ENCODE measurements around the gene BATF. TPM values are rescaled to one million over a fixed set of nuclear protein-coding genes. Genes with fewer than 3 reads are reported as not detected.

Gene BATF
- total RNA-seq, 1 experiment from 2014 or later, result 0.69 TPM

DNA sequence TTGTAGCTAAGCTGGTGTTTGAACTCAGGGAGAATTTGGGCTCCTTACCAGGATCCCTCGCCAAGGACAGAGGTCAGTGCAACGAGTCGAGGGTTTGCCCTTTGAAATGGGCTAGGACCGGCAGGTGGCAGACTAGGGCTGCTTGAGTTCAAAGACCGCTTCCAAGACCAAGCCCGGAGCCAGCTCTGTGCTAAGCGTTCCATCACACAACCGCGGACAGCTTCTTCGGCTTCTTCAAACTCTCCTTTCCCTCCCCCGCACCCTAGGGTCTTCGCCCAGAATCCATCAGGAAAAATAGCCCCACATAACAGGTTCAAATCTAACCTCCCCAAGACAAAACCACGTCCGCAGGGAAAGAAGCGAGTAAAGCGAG is 55.4 kb downstream of the BATF start:
- POLR2A ChIA-PET, result interaction anchor here (0.8 kb wide), 1 partner anchor 76 kb away, joined by 4 read pairs; no protein-coding TSS in a partner anchor
- no TSS peak for BruUV-seq (replicated peaks)
- TF ChIP-seq SRF (IDR thresholded peaks at IDR 0.05; ENCODE audit: low read depth) (no peak), SP1 (IDR thresholded peaks at IDR 0.05; ENCODE audit: low read depth) (no peak), EZH2phosphoT487 (IDR thresholded peaks at IDR 0.05; ENCODE audit: borderline replicate concordance) (no peak), ZNF274 (IDR thresholded peaks at IDR 0.05; ENCODE audit: low read depth, low read length) (no peak), FOSL1 (IDR thresholded peaks at IDR 0.05; ENCODE audit: low read depth) (no peak), POLR2AphosphoS5 (IDR thresholded peaks at IDR 0.05; ENCODE audit: low read depth, low read length) (no peak), ELF1 (IDR thresholded peaks at IDR 0.05; ENCODE audit: borderline replicate concordance, low read depth) (no peak), SIN3A (IDR thresholded peaks at IDR 0.05; ENCODE audit: low read depth) (no peak), RAD21 (IDR thresholded peaks at IDR 0.05; ENCODE audit: low read depth) (peak; percentile 87), YY1 (IDR thresholded peaks at IDR 0.05; ENCODE audit: extremely low read depth, insufficient replicate concordance, low read depth, low read length) (no peak), TCF7L2 (IDR thresholded peaks at IDR 0.05; ENCODE audit: borderline replicate concordance, extremely low read depth, insufficient read depth, insufficient read length) (peak; percentile 77), ZFX (IDR thresholded peaks at IDR 0.05) (no peak), POLR2A (IDR thresholded peaks at IDR 0.05; ENCODE audit: borderline replicate concordance, extremely low read depth, insufficient read depth, insufficient read length) (no peak), CBX3 (IDR thresholded peaks at IDR 0.05; ENCODE audit: low read depth) (no peak), JUND (IDR thresholded peaks at IDR 0.05) (no peak)
- TF ChIP-seq, protein P1, sequence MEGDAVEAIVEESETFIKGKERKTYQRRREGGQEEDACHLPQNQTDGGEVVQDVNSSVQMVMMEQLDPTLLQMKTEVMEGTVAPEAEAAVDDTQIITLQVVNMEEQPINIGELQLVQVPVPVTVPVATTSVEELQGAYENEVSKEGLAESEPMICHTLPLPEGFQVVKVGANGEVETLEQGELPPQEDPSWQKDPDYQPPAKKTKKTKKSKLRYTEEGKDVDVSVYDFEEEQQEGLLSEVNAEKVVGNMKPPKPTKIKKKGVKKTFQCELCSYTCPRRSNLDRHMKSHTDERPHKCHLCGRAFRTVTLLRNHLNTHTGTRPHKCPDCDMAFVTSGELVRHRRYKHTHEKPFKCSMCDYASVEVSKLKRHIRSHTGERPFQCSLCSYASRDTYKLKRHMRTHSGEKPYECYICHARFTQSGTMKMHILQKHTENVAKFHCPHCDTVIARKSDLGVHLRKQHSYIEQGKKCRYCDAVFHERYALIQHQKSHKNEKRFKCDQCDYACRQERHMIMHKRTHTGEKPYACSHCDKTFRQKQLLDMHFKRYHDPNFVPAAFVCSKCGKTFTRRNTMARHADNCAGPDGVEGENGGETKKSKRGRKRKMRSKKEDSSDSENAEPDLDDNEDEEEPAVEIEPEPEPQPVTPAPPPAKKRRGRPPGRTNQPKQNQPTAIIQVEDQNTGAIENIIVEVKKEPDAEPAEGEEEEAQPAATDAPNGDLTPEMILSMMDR (IDR thresholded peaks at IDR 0.05 in 2 of 3, conservative IDR thresholded peaks at IDR 0.05 in 1 of 3; ENCODE audit: borderline replicate concordance in 1 of 3, insufficient read depth in 1 of 3, low read depth in 2 of 3, low read length in 2 of 3), result peak; percentile 71 to 78 (median 78)
- TF ChIP-seq, protein P2, sequence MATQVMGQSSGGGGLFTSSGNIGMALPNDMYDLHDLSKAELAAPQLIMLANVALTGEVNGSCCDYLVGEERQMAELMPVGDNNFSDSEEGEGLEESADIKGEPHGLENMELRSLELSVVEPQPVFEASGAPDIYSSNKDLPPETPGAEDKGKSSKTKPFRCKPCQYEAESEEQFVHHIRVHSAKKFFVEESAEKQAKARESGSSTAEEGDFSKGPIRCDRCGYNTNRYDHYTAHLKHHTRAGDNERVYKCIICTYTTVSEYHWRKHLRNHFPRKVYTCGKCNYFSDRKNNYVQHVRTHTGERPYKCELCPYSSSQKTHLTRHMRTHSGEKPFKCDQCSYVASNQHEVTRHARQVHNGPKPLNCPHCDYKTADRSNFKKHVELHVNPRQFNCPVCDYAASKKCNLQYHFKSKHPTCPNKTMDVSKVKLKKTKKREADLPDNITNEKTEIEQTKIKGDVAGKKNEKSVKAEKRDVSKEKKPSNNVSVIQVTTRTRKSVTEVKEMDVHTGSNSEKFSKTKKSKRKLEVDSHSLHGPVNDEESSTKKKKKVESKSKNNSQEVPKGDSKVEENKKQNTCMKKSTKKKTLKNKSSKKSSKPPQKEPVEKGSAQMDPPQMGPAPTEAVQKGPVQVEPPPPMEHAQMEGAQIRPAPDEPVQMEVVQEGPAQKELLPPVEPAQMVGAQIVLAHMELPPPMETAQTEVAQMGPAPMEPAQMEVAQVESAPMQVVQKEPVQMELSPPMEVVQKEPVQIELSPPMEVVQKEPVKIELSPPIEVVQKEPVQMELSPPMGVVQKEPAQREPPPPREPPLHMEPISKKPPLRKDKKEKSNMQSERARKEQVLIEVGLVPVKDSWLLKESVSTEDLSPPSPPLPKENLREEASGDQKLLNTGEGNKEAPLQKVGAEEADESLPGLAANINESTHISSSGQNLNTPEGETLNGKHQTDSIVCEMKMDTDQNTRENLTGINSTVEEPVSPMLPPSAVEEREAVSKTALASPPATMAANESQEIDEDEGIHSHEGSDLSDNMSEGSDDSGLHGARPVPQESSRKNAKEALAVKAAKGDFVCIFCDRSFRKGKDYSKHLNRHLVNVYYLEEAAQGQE (IDR thresholded peaks at IDR 0.05; ENCODE audit: low read depth), result no peak
- TF ChIP-seq, protein P3, sequence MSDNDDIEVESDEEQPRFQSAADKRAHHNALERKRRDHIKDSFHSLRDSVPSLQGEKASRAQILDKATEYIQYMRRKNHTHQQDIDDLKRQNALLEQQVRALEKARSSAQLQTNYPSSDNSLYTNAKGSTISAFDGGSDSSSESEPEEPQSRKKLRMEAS (IDR thresholded peaks at IDR 0.05), result no peak
- TF ChIP-seq, protein P4, sequence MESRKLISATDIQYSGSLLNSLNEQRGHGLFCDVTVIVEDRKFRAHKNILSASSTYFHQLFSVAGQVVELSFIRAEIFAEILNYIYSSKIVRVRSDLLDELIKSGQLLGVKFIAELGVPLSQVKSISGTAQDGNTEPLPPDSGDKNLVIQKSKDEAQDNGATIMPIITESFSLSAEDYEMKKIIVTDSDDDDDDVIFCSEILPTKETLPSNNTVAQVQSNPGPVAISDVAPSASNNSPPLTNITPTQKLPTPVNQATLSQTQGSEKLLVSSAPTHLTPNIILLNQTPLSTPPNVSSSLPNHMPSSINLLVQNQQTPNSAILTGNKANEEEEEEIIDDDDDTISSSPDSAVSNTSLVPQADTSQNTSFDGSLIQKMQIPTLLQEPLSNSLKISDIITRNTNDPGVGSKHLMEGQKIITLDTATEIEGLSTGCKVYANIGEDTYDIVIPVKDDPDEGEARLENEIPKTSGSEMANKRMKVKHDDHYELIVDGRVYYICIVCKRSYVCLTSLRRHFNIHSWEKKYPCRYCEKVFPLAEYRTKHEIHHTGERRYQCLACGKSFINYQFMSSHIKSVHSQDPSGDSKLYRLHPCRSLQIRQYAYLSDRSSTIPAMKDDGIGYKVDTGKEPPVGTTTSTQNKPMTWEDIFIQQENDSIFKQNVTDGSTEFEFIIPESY (IDR thresholded peaks at IDR 0.05; ENCODE audit: extremely low read depth, insufficient replicate concordance, low read length), result no peak
- TF ChIP-seq, protein P5, sequence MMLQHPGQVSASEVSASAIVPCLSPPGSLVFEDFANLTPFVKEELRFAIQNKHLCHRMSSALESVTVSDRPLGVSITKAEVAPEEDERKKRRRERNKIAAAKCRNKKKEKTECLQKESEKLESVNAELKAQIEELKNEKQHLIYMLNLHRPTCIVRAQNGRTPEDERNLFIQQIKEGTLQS (IDR thresholded peaks at IDR 0.05), result no peak

More for the DNA sequence above, 55.4 kb downstream of the BATF start:
- Histone ChIP-seq H3K4me2 (ENCODE audit: low read length) (peak overlapping the region; percentile 93), H3K9me3 (ENCODE audit: control insufficient read depth in 1 of 2, insufficient read depth in 1 of 2, low read depth in 1 of 2, low read length in 2 of 2) (no peaks in the 10 kb centered on the region), H4K20me1 (ENCODE audit: insufficient read depth) (no peaks in the 10 kb centered on the region), H3K36me3 (ENCODE audit: control insufficient read depth in 1 of 2, insufficient read depth in 2 of 2, low read length in 2 of 2) (no peaks in the 10 kb centered on the region), H3K4me3 (replicated peaks in 1 of 2; ENCODE audit: low read depth in 1 of 2, low read length in 2 of 2) (peak overlapping the region; percentile 50 to 65), H3K27me3 (ENCODE audit: insufficient read depth, low read length) (0 out of 2 replicates have a peak, but pooled peaks cover 7% of the 10 kb centered on the region), H2AFZ (ENCODE audit: low read depth, low read length, poor library complexity, severe bottlenecking) (peak overlapping the region; percentile 100), H3K4me1 (ENCODE audit: control insufficient read depth in 1 of 2, insufficient read depth in 2 of 2, low read length in 2 of 2) (peaks cover 9 to 19% of the 10 kb centered on the region in 2 experiments; a peak in 3 of 4 replicates), H3K27ac (ENCODE audit: low read depth, low read length) (0 out of 2 replicates have a peak overlapping the region, but pooled peaks have one; percentile 4), H3K9ac (ENCODE audit: low read length) (peak overlapping the region; percentile 38), H3K79me2 (ENCODE audit: insufficient read depth, low read length) (no peaks in the 10 kb centered on the region), H3K9me2 (ENCODE audit: insufficient read depth) (no peaks in the 10 kb centered on the region)
- ChIA-PET RAD21 (ENCODE audit: low non-redundant PET in 1 of 2, low total read pairs in 2 of 2, uncharacterized antibody in 2 of 2, unreplicated experiment in 2 of 2) (interaction anchor here (0.5 to 2.1 kb wide), 9 partner anchors 17 to 131 kb away, joined by 3 to 9 read pairs (median 5); partner anchors contain the start of genes ERG28 (in 2 of the 2) and TTLL5 (in 2 of the 2)), CTCF (interaction anchor here (0.7 to 6.3 kb wide), 13 partner anchors 9 to 809 kb away, joined by 3 to 84 read pairs (median 5); partner anchors contain the start of genes ERG28, TGFB3 and TTLL5)
- DNase-seq (ENCODE audit: low read depth, low spot score) (peak; percentile 65), ATAC-seq (peak; percentile 94)
- intact Hi-C loops (cut with micrococcal nuclease), result loop anchor here (1.0 to 2.0 kb wide), 3 partner anchors 77 to 405 kb away; no protein-coding TSS in a partner anchor
